HepG2 (cell line): ENCODE data around the gene SLC25A11. TPM values are rescaled to one million over a fixed set of nuclear protein-coding genes. Genes with fewer than 3 reads are reported as not detected.
A peak's percentile ranks its signal among the peaks of the same experiment; 100 is the strongest.

Source experiments
- DMTF1 ChIP-seq: sonication (generic); formaldehyde crosslinking; IDR thresholded peaks from 2 replicates; pipeline ENCODE4 v1.4.0; 2020; ENCODE audit warnings: mild to moderate bottlenecking, missing genetic modification reagents
- FOXJ3 ChIP-seq: sonication (generic); formaldehyde crosslinking; IDR thresholded peaks from 2 replicates; pipeline ENCODE4 v1.4.0; 2020; ENCODE audit warnings: missing genetic modification reagents, mild to moderate bottlenecking, borderline replicate concordance
- NCOA1 ChIP-seq: sonication (generic); formaldehyde crosslinking; IDR thresholded peaks from 2 replicates; pipeline ENCODE4 v1.9.0; 2021; ENCODE audit warnings: missing genetic modification reagents
- REST ChIP-seq, 2 experiments: IDR thresholded peaks; 2 replicates each; pipeline ENCODE4 v1.6.1; 2011 to 2012; ENCODE audit warnings: low read length in 2 of 2, borderline replicate concordance in 1 of 2, low read depth in 1 of 2, mild to moderate bottlenecking in 1 of 2, moderate library complexity in 1 of 2
- SP5 ChIP-seq: IDR thresholded peaks from 2 replicates; pipeline ENCODE4 v1.6.1; 2016; ENCODE audit warnings: low read depth, borderline replicate concordance
- ZBTB1 ChIP-seq: sonication (generic); formaldehyde crosslinking; IDR thresholded peaks from 2 replicates; pipeline ENCODE4 v1.4.0; 2020; ENCODE audit warnings: missing genetic modification reagents, borderline replicate concordance
- ZNF530 ChIP-seq: sonication (generic); formaldehyde crosslinking; IDR thresholded peaks from 2 replicates; pipeline ENCODE4 v1.5.0; 2020; ENCODE audit warnings: low read depth, mild to moderate bottlenecking, missing genetic modification reagents
- ZNF563 ChIP-seq: sonication (generic); formaldehyde crosslinking; IDR thresholded peaks from 2 replicates; pipeline ENCODE4 v1.8.0; 2022; ENCODE audit warnings: mild to moderate bottlenecking, moderate library complexity, missing genetic modification reagents
- ZSCAN25 ChIP-seq: sonication (generic); formaldehyde crosslinking; IDR thresholded peaks from 2 replicates; pipeline ENCODE4 v1.8.0; 2022; ENCODE audit warnings: mild to moderate bottlenecking, missing genetic modification reagents
- polyA plus RNA-seq, 8 experiments: library from polyadenylated mRNA; depleted of rRNA in 3 of 8; stranded (reverse) in 7 of 8; unstranded in 1 of 8; fragments of >200 nt; fragmentation: Illumina TruSeq in 4 of 8; extraction: Trizol in 4 of 8; gene quantifications; 2 replicates each; pipeline versions ENCODE4 v1.2.1 to v1.2.3, GENCODE V29; 2011 to 2016; ENCODE audit warnings: low read depth in 4 of 8, missing spikeins in 1 of 8, mixed read lengths in 1 of 8; ENCODE audit not compliant: insufficient read depth in 1 of 8
- total RNA-seq, 5 experiments: library from RNA; depleted of rRNA; stranded (reverse); fragments of >200 nt; fragmentation: Illumina TruSeq; extraction: Trizol; gene quantifications; 2 replicates each; pipeline ENCODE4 v1.2.3, GENCODE V29; 2016; ENCODE audit warnings: low read depth in 1 of 5
- TF ChIP-seq, protein P1 (sequence below): sonication (generic); formaldehyde crosslinking; IDR thresholded peaks from 2 replicates; pipeline ENCODE4 v1.4.0; 2020; ENCODE audit warnings: missing genetic modification reagents, borderline replicate concordance
- TF ChIP-seq, protein P2 (sequence below): sonication (generic); formaldehyde crosslinking; IDR thresholded peaks from 2 replicates; pipeline ENCODE4 v1.4.0; 2020; ENCODE audit warnings: missing genetic modification reagents
- TF ChIP-seq, protein P3 (sequence below): sonication (generic); formaldehyde crosslinking; IDR thresholded peaks from 2 replicates; pipeline ENCODE4 v1.4.0; 2020; ENCODE audit warnings: mild to moderate bottlenecking, missing genetic modification reagents, borderline replicate concordance

The SLC25A11 gene
- total and polyA plus RNA-seq, 2 of the 13 experiments (the other 11 are each of a cell fraction or from before 2014, with no cell fraction given), result 35.4 to 47.2 TPM

DNA sequence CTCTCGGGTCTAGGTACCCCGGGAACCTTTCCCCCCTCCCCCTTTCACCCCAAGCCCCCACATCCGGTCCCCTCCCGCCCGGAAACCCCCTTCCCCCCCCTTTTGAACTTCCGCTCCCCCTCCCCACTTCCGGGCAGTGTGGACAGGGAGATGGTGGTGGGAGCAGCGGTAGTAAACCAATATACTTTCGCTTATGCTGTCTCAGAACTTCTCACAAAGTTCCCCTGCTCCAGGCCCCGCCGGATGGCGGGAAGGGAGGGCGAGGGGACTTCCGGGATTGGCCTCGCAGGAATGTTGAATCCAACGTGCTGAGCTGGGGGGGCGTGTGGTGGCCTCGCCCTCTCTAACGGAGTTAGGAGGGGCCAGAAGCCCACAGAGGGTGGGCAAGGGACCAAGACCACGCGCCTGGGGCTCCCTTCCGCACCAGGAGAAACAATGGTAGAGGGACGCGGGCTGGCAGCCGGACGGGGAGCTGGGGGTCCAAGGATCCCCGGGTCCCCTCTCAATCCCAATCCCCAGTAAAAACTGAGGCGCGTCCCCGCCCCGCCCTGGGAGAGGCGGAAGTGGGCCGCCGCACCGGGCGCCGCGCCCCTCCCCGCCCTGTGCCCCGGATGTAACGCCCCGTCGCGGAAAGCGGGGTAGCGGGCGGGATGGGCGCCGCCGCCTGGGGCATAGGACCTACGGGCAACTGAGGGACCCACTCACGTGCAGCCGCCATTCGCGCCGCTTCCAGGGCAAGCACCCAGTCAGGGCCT, 7.7 kb upstream of the SLC25A11 start (continued):
- TF ChIP-seq REST (IDR thresholded peaks at IDR 0.05; ENCODE audit: borderline replicate concordance in 1 of 2, low read depth in 1 of 2, low read length in 2 of 2) (no peak), FOXJ3 (CRISPR knock-in tag) (no peak), ZBTB1 (CRISPR knock-in tag) (no peak), DMTF1 (no peak), ZNF563 (CRISPR knock-in tag) (peak; percentile 27; the same call in 1 of the 2 replicates), NCOA1 (CRISPR knock-in tag) (no peak), ZSCAN25 (CRISPR knock-in tag) (no peak), SP5 (CRISPR knock-in tag) (no peak), ZNF530 (CRISPR knock-in tag) (no peak)
- TF ChIP-seq, protein P1, sequence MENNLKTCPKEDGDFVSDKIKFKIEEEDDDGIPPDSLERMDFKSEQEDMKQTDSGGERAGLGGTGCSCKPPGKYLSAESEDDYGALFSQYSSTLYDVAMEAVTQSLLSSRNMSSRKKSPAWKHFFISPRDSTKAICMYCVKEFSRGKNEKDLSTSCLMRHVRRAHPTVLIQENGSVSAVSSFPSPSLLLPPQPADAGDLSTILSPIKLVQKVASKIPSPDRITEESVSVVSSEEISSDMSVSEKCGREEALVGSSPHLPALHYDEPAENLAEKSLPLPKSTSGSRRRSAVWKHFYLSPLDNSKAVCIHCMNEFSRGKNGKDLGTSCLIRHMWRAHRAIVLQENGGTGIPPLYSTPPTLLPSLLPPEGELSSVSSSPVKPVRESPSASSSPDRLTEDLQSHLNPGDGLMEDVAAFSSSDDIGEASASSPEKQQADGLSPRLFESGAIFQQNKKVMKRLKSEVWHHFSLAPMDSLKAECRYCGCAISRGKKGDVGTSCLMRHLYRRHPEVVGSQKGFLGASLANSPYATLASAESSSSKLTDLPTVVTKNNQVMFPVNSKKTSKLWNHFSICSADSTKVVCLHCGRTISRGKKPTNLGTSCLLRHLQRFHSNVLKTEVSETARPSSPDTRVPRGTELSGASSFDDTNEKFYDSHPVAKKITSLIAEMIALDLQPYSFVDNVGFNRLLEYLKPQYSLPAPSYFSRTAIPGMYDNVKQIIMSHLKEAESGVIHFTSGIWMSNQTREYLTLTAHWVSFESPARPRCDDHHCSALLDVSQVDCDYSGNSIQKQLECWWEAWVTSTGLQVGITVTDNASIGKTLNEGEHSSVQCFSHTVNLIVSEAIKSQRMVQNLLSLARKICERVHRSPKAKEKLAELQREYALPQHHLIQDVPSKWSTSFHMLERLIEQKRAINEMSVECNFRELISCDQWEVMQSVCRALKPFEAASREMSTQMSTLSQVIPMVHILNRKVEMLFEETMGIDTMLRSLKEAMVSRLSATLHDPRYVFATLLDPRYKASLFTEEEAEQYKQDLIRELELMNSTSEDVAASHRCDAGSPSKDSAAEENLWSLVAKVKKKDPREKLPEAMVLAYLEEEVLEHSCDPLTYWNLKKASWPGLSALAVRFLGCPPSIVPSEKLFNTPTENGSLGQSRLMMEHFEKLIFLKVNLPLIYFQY (CRISPR knock-in tag), result 0 out of 2 replicates have a peak, but pooled peaks have one; percentile 8
- TF ChIP-seq, protein P2, sequence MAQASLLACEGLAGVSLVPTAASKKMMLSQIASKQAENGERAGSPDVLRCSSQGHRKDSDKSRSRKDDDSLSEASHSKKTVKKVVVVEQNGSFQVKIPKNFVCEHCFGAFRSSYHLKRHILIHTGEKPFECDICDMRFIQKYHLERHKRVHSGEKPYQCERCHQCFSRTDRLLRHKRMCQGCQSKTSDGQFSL, result 0 out of 2 replicates have a peak, but pooled peaks have one; percentile 42
- TF ChIP-seq, protein P3, sequence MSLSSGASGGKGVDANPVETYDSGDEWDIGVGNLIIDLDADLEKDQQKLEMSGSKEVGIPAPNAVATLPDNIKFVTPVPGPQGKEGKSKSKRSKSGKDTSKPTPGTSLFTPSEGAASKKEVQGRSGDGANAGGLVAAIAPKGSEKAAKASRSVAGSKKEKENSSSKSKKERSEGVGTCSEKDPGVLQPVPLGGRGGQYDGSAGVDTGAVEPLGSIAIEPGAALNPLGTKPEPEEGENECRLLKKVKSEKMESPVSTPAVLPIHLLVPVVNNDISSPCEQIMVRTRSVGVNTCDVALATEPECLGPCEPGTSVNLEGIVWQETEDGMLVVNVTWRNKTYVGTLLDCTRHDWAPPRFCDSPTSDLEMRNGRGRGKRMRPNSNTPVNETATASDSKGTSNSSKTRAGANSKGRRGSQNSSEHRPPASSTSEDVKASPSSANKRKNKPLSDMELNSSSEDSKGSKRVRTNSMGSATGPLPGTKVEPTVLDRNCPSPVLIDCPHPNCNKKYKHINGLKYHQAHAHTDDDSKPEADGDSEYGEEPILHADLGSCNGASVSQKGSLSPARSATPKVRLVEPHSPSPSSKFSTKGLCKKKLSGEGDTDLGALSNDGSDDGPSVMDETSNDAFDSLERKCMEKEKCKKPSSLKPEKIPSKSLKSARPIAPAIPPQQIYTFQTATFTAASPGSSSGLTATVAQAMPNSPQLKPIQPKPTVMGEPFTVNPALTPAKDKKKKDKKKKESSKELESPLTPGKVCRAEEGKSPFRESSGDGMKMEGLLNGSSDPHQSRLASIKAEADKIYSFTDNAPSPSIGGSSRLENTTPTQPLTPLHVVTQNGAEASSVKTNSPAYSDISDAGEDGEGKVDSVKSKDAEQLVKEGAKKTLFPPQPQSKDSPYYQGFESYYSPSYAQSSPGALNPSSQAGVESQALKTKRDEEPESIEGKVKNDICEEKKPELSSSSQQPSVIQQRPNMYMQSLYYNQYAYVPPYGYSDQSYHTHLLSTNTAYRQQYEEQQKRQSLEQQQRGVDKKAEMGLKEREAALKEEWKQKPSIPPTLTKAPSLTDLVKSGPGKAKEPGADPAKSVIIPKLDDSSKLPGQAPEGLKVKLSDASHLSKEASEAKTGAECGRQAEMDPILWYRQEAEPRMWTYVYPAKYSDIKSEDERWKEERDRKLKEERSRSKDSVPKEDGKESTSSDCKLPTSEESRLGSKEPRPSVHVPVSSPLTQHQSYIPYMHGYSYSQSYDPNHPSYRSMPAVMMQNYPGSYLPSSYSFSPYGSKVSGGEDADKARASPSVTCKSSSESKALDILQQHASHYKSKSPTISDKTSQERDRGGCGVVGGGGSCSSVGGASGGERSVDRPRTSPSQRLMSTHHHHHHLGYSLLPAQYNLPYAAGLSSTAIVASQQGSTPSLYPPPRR (CRISPR knock-in tag), result no peak
